ENCODE results near the gene SRSF6. TPM values are rescaled to one million over a fixed set of nuclear protein-coding genes. Genes with fewer than 3 reads are reported as not detected.
"Not testable (repeated sequence)": the region's sequence is repeated elsewhere in the genome, so short reads cannot be mapped to it uniquely, and the experiment has no call there.

Gene SRSF6
- total and polyA plus RNA-seq, 2 donors (not counting 1 experiment from before 2014, with no cell fraction given), result 37.8 to 106 TPM

DNA sequence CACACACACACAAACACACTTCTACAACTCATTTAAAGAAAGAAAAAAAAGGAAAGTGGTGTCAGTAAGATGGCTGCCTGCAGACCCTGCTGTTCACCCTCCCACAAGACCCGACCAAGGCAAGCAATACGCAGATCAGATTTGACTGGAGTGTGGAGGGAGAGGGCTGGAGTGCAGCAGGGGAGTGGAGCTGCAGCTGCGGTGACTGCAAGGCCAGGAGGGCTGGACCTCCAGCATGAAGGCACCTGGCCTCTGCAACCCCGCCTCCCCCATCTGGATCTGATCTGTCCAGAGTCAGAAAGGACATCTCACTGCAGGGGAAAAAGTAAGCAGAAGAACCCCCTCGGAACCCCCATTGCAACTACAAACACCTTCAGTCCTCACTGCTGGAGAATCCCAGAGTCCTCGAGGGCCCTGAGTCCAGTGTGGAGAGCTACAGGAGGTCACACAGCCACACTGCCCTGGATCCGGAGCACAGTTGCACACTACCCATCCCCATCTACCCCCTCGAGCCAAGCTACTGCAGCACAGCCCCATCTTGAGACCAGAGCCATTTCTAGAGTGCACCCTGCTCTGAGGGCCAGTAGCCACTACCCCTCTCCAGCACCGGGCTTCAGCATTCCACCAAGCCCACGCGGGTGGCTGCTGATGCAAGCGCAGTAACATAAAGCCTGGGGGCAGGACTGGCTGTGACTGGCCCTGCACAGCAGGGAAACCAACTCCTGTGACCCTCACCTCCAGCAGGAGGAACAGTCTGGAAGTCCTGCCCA, 41.9 kb upstream of the SRSF6 start:
- Histone ChIP-seq H3K9ac (ENCODE audit: insufficient read depth, low read length) (no peak overlapping the region), H3K4me1 (ENCODE audit: control insufficient read depth, extremely low read depth, insufficient read depth, low read length) (no peaks in the 10 kb centered on the region), H3K27me3 (ENCODE audit: control insufficient read depth, insufficient read depth, low read length) (no peaks in the 10 kb centered on the region), H3K9me3 (ENCODE audit: control insufficient read depth, insufficient read depth, low read depth, low read length) (no peaks in the 10 kb centered on the region), H2AFZ (ENCODE audit: low read length) (no peak overlapping the region), H3K79me2 (ENCODE audit: control insufficient read depth, insufficient read depth, low read length) (no peaks in the 10 kb centered on the region), H4K20me1 (ENCODE audit: control insufficient read depth, extremely low read depth, insufficient read depth, low read length) (no peaks in the 10 kb centered on the region), H3K4me3 (replicated peaks in 1 of 4; ENCODE audit: control extremely low read depth in 1 of 4, insufficient read depth in 1 of 4, low read depth in 3 of 4, low read length in 4 of 4) (no peak overlapping the region), H3K36me3 (ENCODE audit: control insufficient read depth, insufficient read depth, low read length) (no peaks in the 10 kb centered on the region), H3K4me2 (ENCODE audit: extremely low read depth, insufficient read depth, low read length) (no peak overlapping the region), H3K27ac (ENCODE audit: insufficient read depth, low read length) (no peak overlapping the region)
- no peak for DNase-seq (ENCODE audit: low read depth in 2 of 2)
- TF ChIP-seq EZH2 (IDR thresholded peaks at IDR 0.05; ENCODE audit: low read length, missing control alignments), result no peak
- TF ChIP-seq, protein P1, sequence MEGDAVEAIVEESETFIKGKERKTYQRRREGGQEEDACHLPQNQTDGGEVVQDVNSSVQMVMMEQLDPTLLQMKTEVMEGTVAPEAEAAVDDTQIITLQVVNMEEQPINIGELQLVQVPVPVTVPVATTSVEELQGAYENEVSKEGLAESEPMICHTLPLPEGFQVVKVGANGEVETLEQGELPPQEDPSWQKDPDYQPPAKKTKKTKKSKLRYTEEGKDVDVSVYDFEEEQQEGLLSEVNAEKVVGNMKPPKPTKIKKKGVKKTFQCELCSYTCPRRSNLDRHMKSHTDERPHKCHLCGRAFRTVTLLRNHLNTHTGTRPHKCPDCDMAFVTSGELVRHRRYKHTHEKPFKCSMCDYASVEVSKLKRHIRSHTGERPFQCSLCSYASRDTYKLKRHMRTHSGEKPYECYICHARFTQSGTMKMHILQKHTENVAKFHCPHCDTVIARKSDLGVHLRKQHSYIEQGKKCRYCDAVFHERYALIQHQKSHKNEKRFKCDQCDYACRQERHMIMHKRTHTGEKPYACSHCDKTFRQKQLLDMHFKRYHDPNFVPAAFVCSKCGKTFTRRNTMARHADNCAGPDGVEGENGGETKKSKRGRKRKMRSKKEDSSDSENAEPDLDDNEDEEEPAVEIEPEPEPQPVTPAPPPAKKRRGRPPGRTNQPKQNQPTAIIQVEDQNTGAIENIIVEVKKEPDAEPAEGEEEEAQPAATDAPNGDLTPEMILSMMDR (conservative IDR thresholded peaks at IDR 0.05 in 1 of 2, IDR thresholded peaks at IDR 0.05 in 1 of 2; ENCODE audit: low read depth in 1 of 2, low read length in 2 of 2), result no peak

DNA sequence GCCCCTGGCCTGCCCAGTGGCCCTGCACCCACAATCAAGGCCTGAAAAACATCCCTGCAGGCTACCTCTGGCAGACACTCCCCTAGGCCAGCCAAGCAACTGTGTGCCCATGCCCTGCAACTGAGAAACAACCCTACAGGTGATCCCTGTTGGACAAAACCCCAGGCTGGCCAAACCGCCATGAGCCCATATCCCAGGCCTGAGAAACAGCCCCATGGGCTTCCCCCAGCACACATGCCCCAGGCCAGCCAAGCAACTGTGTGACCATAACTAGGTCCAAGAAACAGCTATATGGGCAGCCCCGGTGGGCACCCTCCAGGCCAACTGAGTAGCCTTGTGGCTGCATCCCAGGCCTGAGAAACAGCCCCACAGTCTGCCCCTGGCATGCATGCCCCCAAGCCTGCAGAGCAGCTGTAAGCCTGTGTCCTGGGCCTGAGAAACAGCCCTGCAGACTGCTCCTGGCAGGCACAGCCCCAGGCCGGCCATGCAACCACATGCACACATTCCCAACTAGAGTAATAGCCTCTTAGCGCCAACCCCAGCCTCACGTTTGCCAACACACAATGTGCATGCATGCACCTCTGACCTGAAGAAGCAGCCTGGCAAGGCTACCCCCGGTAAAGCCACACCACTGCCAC, 41.0 kb upstream of the SRSF6 start:
- H3K27me3 ChIP-seq (ENCODE audit: control insufficient read depth, insufficient read depth, low read length), result no peaks in the 10 kb centered on the region
- H3K4me3 ChIP-seq (replicated peaks in 1 of 4; ENCODE audit: control extremely low read depth in 1 of 4, insufficient read depth in 1 of 4, low read depth in 3 of 4, low read length in 4 of 4), result no peak overlapping the region
- no peaks in the 10 kb centered on the region for H3K79me2 ChIP-seq (ENCODE audit: control insufficient read depth, insufficient read depth, low read length)
- TF ChIP-seq EZH2 (IDR thresholded peaks at IDR 0.05; ENCODE audit: low read length, missing control alignments), result no peak
- TF ChIP-seq, protein P1 (conservative IDR thresholded peaks at IDR 0.05 in 1 of 2, IDR thresholded peaks at IDR 0.05 in 1 of 2; ENCODE audit: low read depth in 1 of 2, low read length in 2 of 2), result no peak
- H3K9me3 ChIP-seq (ENCODE audit: control insufficient read depth, insufficient read depth, low read depth, low read length), result no peaks in the 10 kb centered on the region
- H4K20me1 ChIP-seq (ENCODE audit: control insufficient read depth, extremely low read depth, insufficient read depth, low read length), result no peaks in the 10 kb centered on the region
- no peaks in the 10 kb centered on the region for H3K4me1 ChIP-seq (ENCODE audit: control insufficient read depth, extremely low read depth, insufficient read depth, low read length)
- no peaks in the 10 kb centered on the region for H3K36me3 ChIP-seq (ENCODE audit: control insufficient read depth, insufficient read depth, low read length)
- H3K4me2 ChIP-seq (ENCODE audit: extremely low read depth, insufficient read depth, low read length), result no peak overlapping the region
- H3K27ac ChIP-seq (ENCODE audit: insufficient read depth, low read length), result no peak overlapping the region
- DNase-seq (ENCODE audit: low read depth in 2 of 2), result no peak
- H3K9ac ChIP-seq (ENCODE audit: insufficient read depth, low read length), result no peak overlapping the region
- H2AFZ ChIP-seq (ENCODE audit: low read length), result no peak overlapping the region

DNA sequence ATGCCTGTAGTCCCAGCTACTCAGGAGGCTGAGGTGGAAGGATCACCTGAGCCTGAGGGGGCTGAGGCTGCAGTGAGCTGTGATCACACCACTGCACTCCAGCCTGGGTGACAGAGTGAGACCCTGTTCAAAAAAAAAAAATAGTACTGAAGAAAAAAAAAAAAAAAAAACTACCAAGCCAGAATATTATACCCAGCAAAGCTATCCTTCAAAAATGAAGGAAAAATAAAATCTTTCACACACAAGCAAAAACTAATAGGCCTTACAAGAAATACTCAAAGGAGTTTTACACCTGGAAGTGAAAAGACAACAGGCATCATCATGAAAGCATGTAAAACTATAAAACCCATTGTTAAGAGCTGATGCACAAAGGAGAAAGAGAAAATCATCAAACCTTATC, 37.5 kb upstream of the SRSF6 start:
- H3K79me2 ChIP-seq (ENCODE audit: control insufficient read depth, insufficient read depth, low read length), result no peaks in the 10 kb centered on the region
- H3K4me3 ChIP-seq (replicated peaks in 1 of 4; ENCODE audit: control extremely low read depth in 1 of 4, insufficient read depth in 1 of 4, low read depth in 3 of 4, low read length in 4 of 4), result no peak overlapping the region
- no peak overlapping the region for H2AFZ ChIP-seq (ENCODE audit: low read length)
- no peaks in the 10 kb centered on the region for H3K4me1 ChIP-seq (ENCODE audit: control insufficient read depth, extremely low read depth, insufficient read depth, low read length)
- H3K9ac ChIP-seq (ENCODE audit: insufficient read depth, low read length), result no peak overlapping the region
- no peak overlapping the region for H3K27ac ChIP-seq (ENCODE audit: insufficient read depth, low read length)
- no peak overlapping the region for H3K4me2 ChIP-seq (ENCODE audit: extremely low read depth, insufficient read depth, low read length)
- no peaks in the 10 kb centered on the region for H4K20me1 ChIP-seq (ENCODE audit: control insufficient read depth, extremely low read depth, insufficient read depth, low read length)
- no peaks in the 10 kb centered on the region for H3K27me3 ChIP-seq (ENCODE audit: control insufficient read depth, insufficient read depth, low read length)
- H3K9me3 ChIP-seq (ENCODE audit: control insufficient read depth, insufficient read depth, low read depth, low read length), result no peaks in the 10 kb centered on the region
- no peaks in the 10 kb centered on the region for H3K36me3 ChIP-seq (ENCODE audit: control insufficient read depth, insufficient read depth, low read length)
- no peak for DNase-seq (ENCODE audit: low read depth in 2 of 2)
- TF ChIP-seq EZH2 (IDR thresholded peaks at IDR 0.05; ENCODE audit: low read length, missing control alignments), result no peak
- TF ChIP-seq, protein P1 (conservative IDR thresholded peaks at IDR 0.05 in 1 of 2, IDR thresholded peaks at IDR 0.05 in 1 of 2; ENCODE audit: low read depth in 1 of 2, low read length in 2 of 2), result no peak

DNA sequence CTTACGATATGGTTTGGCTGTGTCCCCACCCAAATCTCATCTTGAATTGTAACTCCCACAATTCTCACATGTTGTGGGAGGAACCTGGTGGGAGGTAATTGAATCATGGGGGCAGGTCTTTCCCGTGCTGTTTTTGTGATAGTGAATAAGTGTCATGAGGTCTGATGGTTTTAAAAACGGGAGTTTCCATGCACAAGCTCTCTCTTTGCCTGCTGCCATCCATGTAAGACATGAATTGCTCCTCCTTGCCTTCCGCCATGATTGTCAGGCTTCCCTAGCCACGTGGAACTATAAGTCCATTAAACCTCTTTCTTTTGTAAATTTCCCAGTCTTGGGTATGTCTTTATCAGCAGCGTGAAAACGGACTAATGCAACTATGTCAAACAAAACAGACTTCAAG, 36.8 kb upstream of the SRSF6 start:
- not testable (repeated sequence) for H3K36me3 ChIP-seq (ENCODE audit: control insufficient read depth, insufficient read depth, low read length); H3K9me3 ChIP-seq (ENCODE audit: control insufficient read depth, insufficient read depth, low read depth, low read length); H3K9ac ChIP-seq (ENCODE audit: insufficient read depth, low read length); H3K79me2 ChIP-seq (ENCODE audit: control insufficient read depth, insufficient read depth, low read length); H3K4me2 ChIP-seq (ENCODE audit: extremely low read depth, insufficient read depth, low read length); DNase-seq (ENCODE audit: low read depth in 2 of 2); H3K4me1 ChIP-seq (ENCODE audit: control insufficient read depth, extremely low read depth, insufficient read depth, low read length); H2AFZ ChIP-seq (ENCODE audit: low read length); H3K4me3 ChIP-seq (replicated peaks in 1 of 4; ENCODE audit: control extremely low read depth in 1 of 4, insufficient read depth in 1 of 4, low read depth in 3 of 4, low read length in 4 of 4); H4K20me1 ChIP-seq (ENCODE audit: control insufficient read depth, extremely low read depth, insufficient read depth, low read length); H3K27ac ChIP-seq (ENCODE audit: insufficient read depth, low read length); H3K27me3 ChIP-seq (ENCODE audit: control insufficient read depth, insufficient read depth, low read length)

Data from fibroblast of lung (primary cell).